DMS 273 (cell line): Measurements from ENCODE around the gene RSPRY1.
A peak's percentile ranks its signal among the peaks of the same experiment; 100 is the strongest.
"Not testable (repeated sequence)": the region's sequence is repeated elsewhere in the genome, so short reads cannot be mapped to it uniquely, and the experiment has no call there.

ENCODE experiments used
- DNase-seq: peaks from one replicate; lab custom pipeline; 2025; ENCODE audit not compliant: unreplicated experiment; lab: John Stamatoyannopoulos, UW

The RSPRY1 gene

DNA sequence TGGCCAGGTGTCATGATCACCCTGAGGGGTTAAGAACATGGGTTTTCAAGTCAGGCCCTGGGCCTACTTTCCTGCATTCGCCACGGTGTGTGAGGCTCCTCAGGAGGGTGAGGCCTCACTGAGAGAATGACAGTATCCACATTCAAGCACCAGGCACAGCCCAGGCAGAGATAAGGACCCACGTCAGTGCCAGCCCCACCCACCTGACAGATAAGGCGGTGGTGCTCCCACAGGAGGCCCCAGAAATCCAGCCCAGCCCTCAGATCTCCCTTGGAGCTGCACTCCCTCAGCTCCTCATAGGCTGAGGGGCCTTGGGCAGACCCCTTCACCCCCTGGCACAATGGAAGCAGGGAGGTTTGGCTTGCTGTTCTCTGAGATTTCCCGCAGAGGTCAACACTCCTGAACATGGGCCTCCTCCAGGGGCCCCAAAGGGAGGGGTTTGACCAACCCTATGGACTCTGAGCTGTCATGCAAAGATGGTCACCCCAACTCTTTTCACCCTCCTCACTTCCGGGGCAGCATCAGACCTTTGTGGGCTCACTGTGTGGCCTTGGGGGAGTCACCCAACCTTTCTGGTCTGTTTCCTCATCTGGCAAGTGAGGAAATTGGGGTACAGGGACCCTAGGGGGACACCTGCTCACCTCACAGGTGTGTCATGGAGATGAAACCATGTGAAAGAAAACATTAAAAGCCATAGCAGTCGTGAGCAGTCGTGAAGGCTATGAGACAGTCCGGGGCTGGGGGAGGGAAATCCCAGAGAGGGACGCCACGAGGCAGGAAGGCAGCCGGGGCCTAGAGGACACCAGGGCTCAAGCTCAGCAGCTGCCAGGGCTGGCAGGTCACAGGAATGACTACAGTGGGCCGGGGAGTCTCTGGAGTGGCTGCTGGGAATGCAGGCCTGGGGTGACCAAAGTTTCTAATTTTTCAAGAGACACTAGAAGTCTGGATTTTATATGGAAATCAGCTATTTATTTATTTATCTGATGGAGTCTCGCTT lies 83.0 kb downstream of the RSPRY1 start:
- no peak for DNase-seq

DNA sequence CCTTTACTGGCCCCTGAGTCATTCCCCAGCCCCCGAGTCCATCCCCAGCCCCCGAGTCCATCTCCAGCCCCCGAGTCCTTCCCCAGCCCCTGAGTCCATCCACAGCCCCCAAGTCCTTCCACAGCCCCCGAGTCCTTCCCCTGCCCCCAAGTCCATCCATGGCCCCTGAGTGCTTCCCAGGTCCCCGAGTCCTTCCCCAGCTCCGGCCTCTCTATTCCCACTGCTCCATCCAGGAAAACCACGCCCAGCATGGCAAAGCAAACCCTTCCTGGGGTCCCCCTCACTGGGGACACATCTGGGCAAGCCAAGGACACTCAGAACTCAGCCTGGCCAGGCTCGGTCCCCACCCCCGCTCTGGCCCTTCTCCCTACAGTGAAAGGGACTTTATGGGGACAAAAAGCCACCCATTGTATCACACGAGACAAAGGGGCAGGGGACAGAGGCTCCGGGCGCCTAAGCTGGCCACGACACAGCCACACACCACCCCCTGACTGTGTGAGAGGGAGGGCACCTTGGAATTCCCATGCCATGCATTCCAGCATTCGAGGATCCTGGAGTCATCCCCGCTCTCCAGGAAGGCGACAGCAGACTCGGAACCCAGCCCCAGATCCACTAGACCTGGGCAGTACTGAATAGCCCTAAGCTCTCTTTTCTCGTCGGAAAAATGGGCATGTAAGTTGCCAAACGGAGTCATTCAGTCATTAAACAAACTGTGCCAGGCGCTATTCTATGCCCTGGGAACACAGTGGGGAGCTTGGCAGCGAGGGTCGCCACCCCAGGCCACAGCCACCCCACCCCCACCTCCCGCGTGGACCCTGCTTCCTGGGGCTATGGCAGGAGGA lies 84.3 kb downstream of the RSPRY1 start:
- DNase-seq = no peak

DNA sequence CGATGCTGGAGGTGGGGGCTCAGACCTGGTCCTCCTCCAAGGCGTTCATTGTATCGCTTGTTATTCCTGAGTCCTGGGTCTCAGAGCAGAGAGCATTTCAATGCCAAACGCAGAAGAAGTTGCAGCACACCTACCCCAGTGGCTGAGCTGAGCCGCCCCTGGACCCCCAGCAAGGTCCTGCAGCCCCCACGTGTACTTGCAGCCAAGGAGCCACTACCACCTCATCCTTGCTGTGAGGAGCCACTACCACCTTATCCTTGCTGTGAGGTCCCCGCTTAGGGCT lies 84.9 kb downstream of the RSPRY1 start:
- no peak for DNase-seq

DNA sequence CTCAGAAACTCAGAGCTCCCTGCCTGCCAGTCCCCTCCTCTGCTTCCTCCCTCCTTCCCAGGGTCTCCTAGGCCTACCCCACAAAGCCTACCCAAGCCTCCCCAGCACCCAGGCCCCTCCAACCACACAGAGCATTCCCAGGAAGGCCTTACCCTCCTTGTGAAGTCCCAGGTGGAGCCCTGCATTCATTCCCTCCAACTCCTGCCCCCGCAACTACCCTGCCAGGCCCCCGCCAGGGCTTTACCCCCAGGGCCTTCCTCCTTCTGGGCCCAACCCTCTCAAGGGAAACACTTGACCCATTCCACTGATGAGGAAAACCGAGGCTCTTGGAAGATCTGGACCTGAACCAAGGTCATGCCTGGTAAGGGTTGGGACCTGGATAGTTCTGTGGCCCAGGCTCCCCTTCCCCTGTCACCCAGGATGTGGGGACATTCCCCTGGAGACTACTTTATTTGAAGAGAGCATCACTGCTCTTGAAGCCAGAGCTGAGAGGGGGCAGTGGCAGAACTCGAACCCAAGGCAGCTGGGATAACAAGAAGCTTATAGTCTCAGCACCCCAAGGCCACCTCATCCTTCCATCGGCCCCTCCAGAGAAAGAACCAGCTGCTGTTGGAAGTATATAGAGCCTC lies 85.9 kb downstream of the RSPRY1 start:
- DNase-seq = no peak

DNA sequence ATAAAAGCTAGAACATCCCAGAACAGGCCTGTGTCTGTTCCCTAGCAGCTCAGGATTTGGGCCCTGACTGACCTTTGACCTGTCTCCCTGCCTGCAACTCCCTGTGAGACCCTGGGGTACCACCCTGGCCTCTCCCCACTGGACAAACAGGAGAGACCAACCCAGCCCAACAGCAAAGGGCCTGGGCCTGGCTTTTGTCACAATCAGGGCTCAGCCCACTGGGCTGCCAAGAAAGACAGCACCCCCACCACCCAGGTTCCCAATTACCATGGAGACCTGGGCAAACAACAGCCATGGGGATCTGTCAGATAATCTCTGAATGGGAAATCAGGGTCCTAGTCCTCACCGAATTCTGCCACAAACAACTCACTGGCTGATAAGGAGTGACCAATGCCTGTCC lies 87.2 kb downstream of the RSPRY1 start:
- DNase-seq = no peak

DNA sequence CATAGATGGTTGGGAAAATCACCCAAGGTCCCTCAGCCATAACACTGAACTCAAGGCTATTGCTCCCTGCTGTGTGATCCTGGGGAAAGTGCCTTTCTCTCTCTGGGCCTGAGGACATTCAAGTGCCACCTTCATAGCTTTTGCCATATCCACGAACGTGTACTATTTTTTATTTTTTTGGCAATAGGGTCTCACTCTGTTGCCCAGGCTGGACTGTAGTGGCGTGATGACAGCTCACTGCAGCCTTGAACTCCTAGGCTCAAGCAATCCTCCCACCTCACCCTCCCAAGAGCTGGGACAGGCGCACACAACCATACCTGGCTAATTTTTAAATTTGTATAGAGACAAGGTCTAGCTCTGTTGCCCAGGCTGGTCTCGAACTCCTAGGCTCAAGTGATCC lies 87.7 kb downstream of the RSPRY1 start:
- DNase-seq = no peak

DNA sequence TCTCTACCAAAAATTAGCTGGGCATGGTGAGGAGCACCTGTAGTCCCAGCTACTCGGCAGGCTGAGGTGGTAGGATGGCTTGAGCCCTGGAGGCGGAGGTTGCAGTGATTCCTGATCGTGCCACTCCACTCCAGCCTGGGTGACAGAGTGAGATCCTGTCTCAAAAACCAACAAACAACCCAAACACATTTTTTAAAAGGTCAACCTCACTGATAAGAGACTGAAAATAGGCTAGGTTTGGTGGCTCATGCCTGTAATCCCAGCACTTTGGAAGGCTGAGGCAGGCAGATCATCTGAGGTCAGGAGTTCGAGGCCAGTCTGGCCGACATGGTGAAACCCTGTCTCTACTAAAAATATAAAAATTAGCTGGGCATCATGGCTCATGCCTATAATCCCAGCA lies 89.8 kb downstream of the RSPRY1 start:
- DNase-seq = not testable (repeated sequence)

DNA sequence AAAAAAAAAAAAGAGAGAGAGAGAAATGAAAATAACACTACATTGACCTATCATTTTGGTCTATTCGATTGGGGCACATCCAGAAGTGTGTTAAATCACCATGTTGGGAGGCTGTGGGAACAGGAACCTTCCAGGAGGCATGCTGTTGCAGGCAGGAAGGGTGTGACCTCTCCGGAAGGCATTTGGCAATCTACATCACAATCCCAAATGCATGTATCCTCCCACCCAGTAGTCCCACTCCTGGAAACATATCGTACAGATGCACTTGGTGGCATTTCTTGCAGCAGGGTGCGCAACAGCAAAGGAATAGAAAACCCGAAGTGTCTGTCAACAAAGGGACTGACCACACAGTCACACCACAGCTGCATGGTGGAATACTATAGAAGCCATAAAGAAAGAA lies 90.5 kb downstream of the RSPRY1 start:
- no peak for DNase-seq

DNA sequence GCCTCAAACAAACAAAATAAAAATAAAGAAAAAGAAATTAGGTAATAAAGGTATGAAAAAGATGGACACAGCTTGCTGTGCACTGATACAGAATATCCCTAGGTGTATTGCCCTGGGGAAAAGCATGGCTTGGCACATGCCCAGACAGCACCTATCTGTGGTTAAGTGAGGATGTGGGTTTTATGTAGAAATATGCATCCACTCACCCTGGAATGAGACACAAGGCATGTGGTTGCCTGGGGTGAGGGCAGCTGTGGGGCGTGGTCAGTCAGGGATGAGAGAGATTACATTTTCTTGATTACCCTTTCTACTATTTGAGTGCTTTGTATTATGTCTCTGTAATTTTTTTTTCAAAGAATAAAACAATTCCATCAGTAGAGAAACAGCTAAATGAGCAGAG lies 91.5 kb downstream of the RSPRY1 start:
- no peak for DNase-seq

DNA sequence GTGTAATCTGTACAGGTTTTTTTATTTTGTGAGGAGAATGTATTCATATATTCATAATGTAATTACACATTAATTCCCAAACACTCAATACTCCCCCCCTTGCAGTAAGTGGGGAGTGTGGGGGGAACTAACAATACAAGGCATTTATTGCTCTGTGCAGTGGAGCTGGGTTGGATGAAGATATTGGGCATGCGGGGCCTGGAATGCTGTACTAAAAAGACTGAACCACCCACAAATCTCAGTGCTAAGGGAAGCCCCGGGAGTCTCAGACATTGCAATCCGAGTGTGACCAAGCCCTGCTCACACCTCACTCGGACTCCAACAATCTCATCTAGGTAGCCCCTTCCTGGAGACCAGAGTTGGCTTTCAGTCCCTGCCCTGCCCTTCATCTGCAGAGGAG lies 92.4 kb downstream of the RSPRY1 start:
- DNase-seq = no peak

DNA sequence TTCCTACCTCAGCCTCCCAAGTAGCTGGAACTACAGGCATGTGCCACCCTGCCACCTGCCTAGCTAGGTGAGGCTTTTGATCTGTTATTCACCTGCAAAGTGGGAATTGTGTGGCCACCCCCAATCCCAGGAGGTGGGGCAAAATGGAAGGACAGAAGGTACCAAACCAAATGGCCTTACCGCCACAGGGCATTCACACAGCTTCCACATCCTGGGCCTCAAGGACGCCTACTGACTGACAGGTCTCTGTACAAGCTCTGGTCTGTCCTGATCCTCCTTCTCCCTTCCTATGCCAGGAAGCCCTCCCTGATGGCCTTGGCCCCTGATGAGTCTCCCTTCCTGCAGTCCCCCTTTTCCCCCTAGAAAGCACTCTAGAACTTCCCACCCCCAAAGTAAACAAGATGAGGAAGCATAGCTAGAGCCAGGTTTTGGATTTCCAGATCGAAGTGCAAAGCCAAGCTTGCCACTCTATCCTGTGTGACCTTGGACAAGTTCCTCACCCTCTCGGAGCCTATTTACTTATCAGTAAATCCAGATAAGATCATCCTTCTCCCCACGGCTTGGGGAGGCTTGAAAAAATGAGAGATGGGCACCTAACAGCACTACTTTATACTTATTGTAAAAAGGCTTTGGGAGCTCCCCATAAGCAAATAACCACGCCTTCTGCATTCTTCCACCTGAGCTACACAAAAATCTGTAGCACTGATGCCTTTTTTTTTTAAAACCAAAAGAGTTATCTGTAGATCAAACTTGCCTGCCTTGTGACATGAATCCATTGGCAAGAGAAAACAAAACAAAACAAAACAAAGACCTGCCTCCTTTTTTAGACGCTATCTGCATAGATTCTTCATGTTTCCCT lies 93.9 kb downstream of the RSPRY1 start:
- DNase-seq = no peak

DNA sequence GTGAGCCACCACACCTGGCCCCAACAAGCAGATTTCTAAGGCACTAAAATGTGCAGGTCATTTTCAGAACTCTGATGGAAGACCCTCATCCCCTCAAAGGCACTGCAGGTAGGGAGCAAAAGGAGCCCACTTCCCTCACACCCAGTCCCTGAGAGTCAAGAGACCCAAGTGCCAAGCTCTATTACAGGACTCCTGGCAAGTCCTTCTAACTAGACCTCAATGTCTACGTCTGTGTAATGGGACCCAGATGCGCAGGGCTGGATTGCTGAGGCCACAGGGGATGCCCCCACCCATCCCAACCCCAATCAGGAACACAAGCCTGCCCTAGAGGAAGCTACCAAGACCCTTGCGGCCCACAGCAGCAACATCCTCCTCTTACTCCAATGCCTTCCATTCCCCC lies 95.7 kb downstream of the RSPRY1 start:
- no peak for DNase-seq

DNA sequence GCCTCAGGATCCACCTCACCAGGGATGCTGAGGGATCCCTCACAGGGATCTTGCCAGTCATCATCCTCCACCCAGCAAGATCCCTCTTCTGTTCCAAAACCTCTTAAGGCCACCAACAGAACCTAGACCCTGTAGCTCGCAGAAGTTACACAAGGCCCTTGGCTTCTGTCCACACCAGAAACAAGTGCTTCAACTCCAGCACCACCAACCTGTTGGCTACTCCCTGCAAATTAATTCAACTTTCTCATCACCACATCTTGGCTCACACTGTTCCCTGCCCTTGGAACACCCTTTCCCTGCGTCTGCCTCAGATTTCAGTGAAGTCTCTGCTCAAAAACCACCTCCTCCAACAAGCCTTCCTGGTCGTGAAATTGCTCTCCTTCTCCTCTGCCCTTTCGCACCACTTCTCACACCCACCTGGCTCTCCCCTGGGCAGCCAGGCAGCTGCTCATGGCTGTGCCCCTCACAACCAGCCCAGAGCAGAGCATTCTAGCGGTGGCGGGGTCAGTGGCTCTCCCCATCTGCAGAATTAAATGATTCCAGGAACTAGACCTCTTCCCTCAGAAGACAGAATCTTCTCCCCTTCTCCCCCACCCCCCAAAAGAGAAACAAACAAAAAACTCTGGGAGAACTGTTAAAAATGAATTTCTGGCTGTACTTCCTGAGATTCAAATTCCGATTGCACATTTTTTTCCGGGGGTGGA lies 96.5 kb downstream of the RSPRY1 start:
- DNase-seq = no peak

DNA sequence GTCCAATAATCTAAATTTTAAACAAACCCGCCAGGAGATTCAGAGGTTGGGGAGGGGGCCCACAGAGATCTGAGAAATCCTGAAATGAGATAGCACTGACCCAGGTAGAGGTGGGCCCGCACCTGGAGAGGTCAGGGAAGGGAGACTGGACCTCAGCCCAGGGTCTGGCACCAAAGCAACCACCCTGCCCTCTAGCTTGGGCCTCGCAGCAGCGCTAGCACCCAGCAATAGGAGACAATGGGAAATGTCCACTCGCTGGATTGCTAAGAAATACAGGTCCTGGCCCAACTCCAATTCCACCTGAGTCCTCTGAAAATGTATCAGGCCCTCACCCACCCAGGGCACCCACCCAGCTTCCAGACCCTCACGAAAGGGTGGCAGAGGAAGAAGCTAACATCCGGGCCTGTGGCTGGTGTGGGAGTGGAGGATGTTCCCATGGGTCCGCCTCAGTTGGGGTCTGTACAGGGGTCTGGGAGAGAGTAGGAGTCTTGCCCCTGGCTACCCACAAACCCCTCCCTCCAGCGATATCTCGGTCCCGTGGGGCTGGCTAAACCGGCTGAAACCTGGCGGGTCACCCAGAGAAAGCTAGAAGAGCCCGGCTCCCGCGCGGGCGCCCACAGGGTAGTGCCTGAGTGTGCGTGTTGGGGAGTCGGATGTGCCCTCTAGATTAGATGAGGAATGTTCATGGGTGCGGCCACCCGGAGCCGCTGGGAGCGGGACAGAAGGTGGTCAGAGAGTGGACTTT lies 97.3 kb downstream of the RSPRY1 start:
- no peak for DNase-seq

DNA sequence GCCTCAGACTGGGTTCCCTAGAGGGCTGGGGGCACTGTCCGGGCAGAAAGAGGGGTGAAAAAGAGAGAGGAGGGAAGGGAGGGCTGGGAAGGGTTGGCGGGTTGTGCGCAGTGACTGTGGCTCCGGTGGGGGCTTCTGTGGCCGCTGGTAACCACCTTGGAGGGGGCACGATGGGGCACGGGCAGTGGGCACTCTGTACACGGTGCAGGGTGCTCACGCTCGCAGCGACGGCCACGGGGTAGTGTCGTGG lies 97.8 kb downstream of the RSPRY1 start:
- no peak for DNase-seq

DNA sequence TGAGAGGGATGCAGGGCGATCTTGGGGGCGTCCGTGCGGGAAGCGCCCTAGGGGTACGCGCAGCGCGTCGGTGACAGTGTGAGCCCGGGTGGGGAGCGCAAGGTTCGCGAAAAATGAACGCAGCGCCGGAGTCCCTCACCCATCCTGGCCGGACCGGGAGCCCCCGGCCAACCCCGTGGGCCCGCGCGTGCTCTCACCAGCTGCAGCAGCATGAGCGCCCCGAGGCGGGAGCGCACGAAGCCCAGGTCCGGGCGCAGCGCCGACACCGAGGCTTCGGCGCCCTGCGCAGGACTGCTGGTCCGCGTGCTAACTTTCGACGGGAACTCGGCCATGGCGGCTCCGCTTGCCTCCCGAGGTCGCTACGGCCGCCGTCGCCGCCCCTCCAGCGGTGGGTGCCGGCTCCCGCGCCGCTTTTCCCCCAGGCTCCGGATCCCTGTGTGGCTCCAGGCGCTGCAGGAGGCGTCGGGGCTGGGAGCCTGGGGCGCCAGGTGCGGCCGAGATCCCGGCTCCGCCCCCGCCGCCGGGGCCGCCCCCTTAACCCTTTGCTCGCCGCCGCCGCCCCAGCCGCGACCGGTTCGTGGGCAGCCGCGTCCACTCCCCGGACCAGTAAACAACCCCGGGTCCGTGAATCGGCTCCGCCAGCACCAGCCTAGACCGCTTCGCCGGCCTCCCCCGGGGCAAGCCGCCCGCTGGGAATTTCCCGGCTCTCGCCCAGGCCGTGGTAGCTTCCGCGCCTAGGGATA lies 98.3 kb downstream of the RSPRY1 start, which contains the start of gene PLLP:
Gene PLLP (minus strand): TSS at position 464 of the 743 bp plus-strand sequence. CDS start 132 bp downstream, at position 332.
- DNase-seq = peak; percentile 77

DNA sequence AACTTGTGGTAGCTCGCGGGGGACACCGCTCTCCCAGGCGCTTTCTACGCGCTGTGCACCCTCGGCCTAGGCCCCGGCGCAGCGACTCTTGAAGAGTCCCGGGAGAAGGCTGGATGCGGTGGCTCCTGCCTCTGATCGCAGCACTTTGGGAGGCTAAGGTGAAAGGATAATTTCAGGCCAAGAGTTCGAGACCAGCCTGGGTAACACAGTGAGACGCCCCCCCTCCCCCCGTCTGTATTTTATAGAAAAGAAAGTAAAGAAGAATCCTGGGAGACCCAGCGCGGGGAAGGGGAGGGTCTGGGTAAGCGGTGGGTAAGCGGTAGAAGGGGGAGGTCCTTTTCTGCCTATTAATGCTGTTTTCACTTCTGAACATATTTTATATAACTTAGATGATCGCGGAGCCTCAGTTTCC lies 98.8 kb downstream of the RSPRY1 start:
- no peak for DNase-seq

DNA sequence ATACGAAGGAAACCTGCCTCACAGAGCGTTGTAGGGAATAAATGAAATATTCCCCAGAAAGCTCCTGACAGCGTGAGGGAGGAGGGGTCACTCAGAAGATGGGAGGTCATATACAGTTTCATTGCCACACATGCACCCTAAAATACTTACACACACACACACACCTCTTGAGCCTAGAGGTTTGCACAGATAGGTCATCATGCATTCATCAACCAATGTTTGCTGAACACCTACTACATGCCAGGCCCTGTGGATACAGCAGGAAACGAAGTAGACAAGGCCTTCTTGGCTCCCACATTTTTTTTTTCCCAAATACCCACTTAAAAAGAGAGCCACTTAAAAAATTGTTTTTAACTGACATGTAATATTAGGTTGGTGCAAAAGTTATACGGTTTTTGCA lies 99.2 kb downstream of the RSPRY1 start:
- no peak for DNase-seq
